VCaP (cell line): ENCODE data around the gene FAM234B.

Experiments
- H3K27ac ChIP-seq: fragments of 450-650 bp; 2 replicates; pipeline ENCODE4 v1.5.1; 2017
- TF ChIP-seq, protein P1 (sequence below): fragments of 450-650 bp; conservative IDR thresholded peaks from 2 replicates; pipeline ENCODE4 v1.5.1; 2017; ENCODE audit warnings: mild to moderate bottlenecking, moderate library complexity

The FAM234B gene

GRCh38 chr12:13085968-13086686, 41.9 kb downstream of the FAM234B start:
- TF ChIP-seq, protein P1, sequence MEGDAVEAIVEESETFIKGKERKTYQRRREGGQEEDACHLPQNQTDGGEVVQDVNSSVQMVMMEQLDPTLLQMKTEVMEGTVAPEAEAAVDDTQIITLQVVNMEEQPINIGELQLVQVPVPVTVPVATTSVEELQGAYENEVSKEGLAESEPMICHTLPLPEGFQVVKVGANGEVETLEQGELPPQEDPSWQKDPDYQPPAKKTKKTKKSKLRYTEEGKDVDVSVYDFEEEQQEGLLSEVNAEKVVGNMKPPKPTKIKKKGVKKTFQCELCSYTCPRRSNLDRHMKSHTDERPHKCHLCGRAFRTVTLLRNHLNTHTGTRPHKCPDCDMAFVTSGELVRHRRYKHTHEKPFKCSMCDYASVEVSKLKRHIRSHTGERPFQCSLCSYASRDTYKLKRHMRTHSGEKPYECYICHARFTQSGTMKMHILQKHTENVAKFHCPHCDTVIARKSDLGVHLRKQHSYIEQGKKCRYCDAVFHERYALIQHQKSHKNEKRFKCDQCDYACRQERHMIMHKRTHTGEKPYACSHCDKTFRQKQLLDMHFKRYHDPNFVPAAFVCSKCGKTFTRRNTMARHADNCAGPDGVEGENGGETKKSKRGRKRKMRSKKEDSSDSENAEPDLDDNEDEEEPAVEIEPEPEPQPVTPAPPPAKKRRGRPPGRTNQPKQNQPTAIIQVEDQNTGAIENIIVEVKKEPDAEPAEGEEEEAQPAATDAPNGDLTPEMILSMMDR = no peak
- no peak overlapping the region for H3K27ac ChIP-seq

DNA sequence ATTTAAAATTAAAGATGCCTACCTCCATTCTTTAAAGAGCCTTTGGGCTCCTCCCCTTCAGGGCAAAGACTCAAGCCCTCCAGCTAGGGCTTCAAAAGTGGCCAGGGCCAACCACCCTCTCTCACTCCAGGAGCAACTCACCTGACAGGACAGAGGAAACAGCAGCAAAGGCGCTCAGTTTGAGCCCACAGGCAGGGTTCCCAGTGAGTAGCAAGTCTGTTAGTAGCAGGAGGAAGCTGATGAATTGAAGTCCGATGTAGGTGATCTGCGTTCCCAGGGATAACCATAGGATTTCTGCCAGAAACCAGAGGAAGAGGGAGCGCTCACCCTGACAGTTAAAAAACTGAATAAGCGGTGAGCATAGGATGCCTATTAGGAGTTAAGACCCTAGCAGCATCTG, 43.6 kb downstream of the FAM234B start:
- no peak overlapping the region for H3K27ac ChIP-seq
- TF ChIP-seq, protein P1 = no peak

DNA sequence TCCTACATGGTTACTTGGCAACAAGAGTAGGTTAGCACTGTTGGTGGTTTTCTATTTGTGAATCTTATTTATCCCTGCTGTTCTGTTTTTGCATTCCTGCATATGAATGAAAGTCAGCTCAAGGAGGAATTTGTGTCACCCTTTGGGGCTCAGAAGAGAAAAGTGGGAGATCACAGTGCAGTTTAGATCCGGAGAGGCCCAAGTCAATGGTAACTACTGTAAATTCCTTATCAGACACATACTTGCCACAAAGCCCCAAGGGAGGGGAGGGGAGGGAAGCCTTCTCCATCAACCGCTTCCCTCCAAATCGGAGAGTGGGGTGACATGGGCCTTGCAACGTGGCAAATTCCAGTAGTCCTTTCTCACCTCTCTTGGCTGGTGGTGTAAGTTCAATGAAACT, 44.3 kb downstream of the FAM234B start:
- no peak overlapping the region for H3K27ac ChIP-seq
- TF ChIP-seq, protein P1 = no peak

DNA sequence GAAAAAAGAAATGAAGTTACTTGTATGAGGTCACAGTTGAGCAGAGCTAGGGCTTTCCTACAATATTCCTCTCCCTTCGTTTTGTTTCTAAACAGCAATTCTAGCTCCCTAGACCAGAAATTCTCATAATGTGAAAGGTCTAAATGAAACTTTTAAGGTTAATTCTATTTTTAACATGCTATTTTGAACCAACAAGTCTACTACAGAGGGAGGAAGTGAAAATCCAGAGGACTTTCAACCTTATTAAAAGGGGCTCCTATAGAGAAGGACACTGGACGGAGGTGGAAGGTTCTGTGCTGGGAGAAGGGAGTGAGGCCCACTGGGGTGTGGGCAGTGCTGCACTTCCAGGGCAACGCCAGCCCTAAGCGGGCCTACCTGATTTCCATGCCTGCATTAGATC, 45.9 kb downstream of the FAM234B start:
- H3K27ac ChIP-seq = no peak overlapping the region
- TF ChIP-seq, protein P1 = no peak

DNA sequence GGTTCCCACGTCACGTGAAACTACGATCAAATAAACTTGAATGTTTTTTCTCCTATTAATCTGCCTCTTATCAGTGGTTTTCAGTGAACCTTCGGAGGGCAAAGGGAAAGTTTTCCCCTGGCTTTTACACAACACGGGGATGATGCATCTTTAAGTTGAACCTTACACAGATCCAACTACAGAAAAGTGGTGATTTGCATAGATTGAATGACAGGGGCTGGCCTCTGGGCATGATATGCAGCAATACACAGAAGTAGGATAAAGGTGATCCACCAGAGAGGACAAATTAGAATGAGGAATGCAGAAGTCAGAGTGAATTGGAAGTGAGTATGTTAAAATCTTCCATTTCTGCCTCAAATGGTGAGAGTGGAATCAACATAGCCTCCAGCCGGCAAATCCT, 47.7 kb downstream of the FAM234B start:
- TF ChIP-seq, protein P1 = no peak
- no peak overlapping the region for H3K27ac ChIP-seq

- no peak overlapping the region for H3K27ac ChIP-seq
- TF ChIP-seq, protein P1 = no peak
Observed at GRCh38 chr12:13093191-13093847, 49.1 kb downstream of the FAM234B start.

DNA sequence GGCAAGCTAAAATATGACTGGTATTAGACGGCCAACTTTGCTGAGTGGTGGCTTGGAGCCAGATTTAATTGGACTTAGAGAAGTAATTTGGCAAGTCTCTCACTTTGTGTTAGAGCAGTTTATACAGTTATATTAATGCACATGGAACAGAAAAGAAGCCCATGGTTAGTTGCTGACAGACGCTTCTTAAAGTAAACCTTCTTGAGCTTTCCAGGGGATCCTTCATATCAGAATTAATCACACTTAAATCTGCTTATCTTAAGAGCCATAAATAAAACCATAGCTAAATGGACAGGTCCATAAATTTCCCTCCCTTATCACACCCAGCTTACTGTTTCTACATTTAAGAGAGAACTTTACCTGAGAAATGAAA, 49.7 kb downstream of the FAM234B start:
- TF ChIP-seq, protein P1 = no peak
- H3K27ac ChIP-seq = no peak overlapping the region
